Measurements from ENCODE around the gene IGFBP3.

DNA sequence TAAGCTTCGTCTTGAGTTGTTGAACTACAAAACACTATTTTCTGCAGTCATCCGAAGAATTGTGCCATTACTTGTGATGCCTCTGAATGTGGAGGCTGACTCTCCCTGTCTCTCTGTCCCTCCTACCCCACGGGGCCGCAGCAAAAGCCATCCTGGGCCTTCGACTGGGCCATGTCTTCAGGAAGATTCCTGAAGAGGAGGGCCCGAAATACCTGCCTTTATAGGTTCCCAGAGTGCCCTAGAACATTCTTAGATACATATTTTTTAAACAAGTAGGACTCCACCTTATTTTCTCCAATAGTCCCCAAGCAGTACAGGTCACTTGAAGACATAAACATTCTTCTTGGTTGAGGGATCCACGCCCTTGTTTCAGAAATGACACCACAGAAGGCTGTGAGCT is 8.1 kb downstream of the IGFBP3 start:
- TF ChIP-seq, protein P1, sequence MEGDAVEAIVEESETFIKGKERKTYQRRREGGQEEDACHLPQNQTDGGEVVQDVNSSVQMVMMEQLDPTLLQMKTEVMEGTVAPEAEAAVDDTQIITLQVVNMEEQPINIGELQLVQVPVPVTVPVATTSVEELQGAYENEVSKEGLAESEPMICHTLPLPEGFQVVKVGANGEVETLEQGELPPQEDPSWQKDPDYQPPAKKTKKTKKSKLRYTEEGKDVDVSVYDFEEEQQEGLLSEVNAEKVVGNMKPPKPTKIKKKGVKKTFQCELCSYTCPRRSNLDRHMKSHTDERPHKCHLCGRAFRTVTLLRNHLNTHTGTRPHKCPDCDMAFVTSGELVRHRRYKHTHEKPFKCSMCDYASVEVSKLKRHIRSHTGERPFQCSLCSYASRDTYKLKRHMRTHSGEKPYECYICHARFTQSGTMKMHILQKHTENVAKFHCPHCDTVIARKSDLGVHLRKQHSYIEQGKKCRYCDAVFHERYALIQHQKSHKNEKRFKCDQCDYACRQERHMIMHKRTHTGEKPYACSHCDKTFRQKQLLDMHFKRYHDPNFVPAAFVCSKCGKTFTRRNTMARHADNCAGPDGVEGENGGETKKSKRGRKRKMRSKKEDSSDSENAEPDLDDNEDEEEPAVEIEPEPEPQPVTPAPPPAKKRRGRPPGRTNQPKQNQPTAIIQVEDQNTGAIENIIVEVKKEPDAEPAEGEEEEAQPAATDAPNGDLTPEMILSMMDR (IDR thresholded peaks at IDR 0.05) = no peak
- no peak for TF ChIP-seq POLR2A (IDR thresholded peaks at IDR 0.05)

Measured in lower leg skin (tissue), 3 donors.